RWPE2 (cell line): ENCODE data around the gene SLA2.
A peak's percentile ranks its signal among the peaks of the same experiment; 100 is the strongest.

Experiments used
- ATAC-seq: fragments of 200-7000 bp; cut with Tn5 transposase; 3 replicates; pipeline ENCODE4 v1.9.1; 2021; ENCODE audit warnings: low read depth
- DNase-seq: peaks from one replicate; pipeline ENCODE4 v3.0.0-alpha.2; 2020; ENCODE audit warnings: low spot score
- H3K27ac ChIP-seq: fragments of 450-650 bp; 2 replicates; pipeline ENCODE4 v1.5.1; 2017; ENCODE audit warnings: mild to moderate bottlenecking; ENCODE audit not compliant: poor library complexity, severe bottlenecking
- H3K27me3 ChIP-seq: fragments of 250-450 bp; sonication (Bioruptor Pico); 2 replicates; pipeline ENCODE4 v1.5.1; 2021; ENCODE audit warnings: mild to moderate bottlenecking, moderate library complexity; ENCODE audit not compliant: insufficient read depth, poor library complexity, severe bottlenecking
- H3K36me3 ChIP-seq: fragments of 250-450 bp; sonication (Bioruptor Pico); 2 replicates; pipeline ENCODE4 v1.5.1; 2020; ENCODE audit warnings: low read depth, mild to moderate bottlenecking, moderate library complexity
- H3K4me1 ChIP-seq: fragments of 250-450 bp; sonication (Bioruptor Pico); 2 replicates; pipeline ENCODE4 v1.5.1; 2021; ENCODE audit warnings: mild to moderate bottlenecking, moderate library complexity; ENCODE audit not compliant: insufficient read depth, poor library complexity, severe bottlenecking
- H3K4me3 ChIP-seq: fragments of 250-450 bp; sonication (Bioruptor Pico); 2 replicates; pipeline ENCODE4 v1.5.1; 2021; ENCODE audit warnings: mild to moderate bottlenecking, moderate library complexity; ENCODE audit not compliant: severe bottlenecking
- H3K9me3 ChIP-seq: fragments of 250-450 bp; sonication (Bioruptor Pico); 2 replicates; pipeline ENCODE4 v1.5.1; 2021; ENCODE audit warnings: mild to moderate bottlenecking, moderate library complexity; ENCODE audit not compliant: severe bottlenecking
- TF ChIP-seq, protein P1 (sequence below): fragments of 450-650 bp; IDR thresholded peaks from one replicate; pipeline ENCODE4 v1.5.1; 2017; ENCODE audit warnings: mild to moderate bottlenecking, moderate library complexity; ENCODE audit not compliant: poor library complexity, severe bottlenecking

Gene SLA2

GRCh38 chr20:36591854-36592641 lies 53.9 kb downstream of the SLA2 start:
- TF ChIP-seq, protein P1, sequence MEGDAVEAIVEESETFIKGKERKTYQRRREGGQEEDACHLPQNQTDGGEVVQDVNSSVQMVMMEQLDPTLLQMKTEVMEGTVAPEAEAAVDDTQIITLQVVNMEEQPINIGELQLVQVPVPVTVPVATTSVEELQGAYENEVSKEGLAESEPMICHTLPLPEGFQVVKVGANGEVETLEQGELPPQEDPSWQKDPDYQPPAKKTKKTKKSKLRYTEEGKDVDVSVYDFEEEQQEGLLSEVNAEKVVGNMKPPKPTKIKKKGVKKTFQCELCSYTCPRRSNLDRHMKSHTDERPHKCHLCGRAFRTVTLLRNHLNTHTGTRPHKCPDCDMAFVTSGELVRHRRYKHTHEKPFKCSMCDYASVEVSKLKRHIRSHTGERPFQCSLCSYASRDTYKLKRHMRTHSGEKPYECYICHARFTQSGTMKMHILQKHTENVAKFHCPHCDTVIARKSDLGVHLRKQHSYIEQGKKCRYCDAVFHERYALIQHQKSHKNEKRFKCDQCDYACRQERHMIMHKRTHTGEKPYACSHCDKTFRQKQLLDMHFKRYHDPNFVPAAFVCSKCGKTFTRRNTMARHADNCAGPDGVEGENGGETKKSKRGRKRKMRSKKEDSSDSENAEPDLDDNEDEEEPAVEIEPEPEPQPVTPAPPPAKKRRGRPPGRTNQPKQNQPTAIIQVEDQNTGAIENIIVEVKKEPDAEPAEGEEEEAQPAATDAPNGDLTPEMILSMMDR: peak; percentile 96
- no peak overlapping the region for H3K4me3 ChIP-seq
- peaks cover 12% of the 10 kb centered on the region for H3K36me3 ChIP-seq
- no peaks in the 10 kb centered on the region for H3K27me3 ChIP-seq
- H3K9me3 ChIP-seq: no peaks in the 10 kb centered on the region
- peak; percentile 46 for ATAC-seq
- DNase-seq: no peak
- no peaks in the 10 kb centered on the region for H3K4me1 ChIP-seq
- H3K27ac ChIP-seq: no peak overlapping the region

- Histone ChIP-seq H3K4me1 (no peaks in the 10 kb centered on the region), H3K9me3 (no peaks in the 10 kb centered on the region), H3K4me3 (no peak overlapping the region), H3K36me3 (peaks cover 12% of the 10 kb centered on the region), H3K27me3 (no peaks in the 10 kb centered on the region), H3K27ac (no peak overlapping the region)
- ATAC-seq: no peak
- DNase-seq: no peak
- TF ChIP-seq, protein P1: no peak
Observed at GRCh38 chr20:36591281-36591680, 54.7 kb downstream of the SLA2 start.

GRCh38 chr20:36587388-36588070 lies 58.5 kb downstream of the SLA2 start:
- H3K4me3 ChIP-seq: no peak overlapping the region
- DNase-seq: no peak
- H3K36me3 ChIP-seq: peaks cover 16% of the 10 kb centered on the region
- TF ChIP-seq, protein P1: no peak
- peaks cover 17% of the 10 kb centered on the region for H3K4me1 ChIP-seq
- ATAC-seq: no peak
- H3K27ac ChIP-seq: no peak overlapping the region
- no peaks in the 10 kb centered on the region for H3K27me3 ChIP-seq
- no peaks in the 10 kb centered on the region for H3K9me3 ChIP-seq

GRCh38 chr20:36585410-36586125 lies 60.4 kb downstream of the SLA2 start:
- TF ChIP-seq, protein P1: no peak
- H3K27ac ChIP-seq: peak overlapping the region; percentile 64
- DNase-seq (peak; percentile 93), ATAC-seq (peak; percentile 91)
- no peaks in the 10 kb centered on the region for H3K27me3 ChIP-seq
- H3K36me3 ChIP-seq: peaks cover 21% of the 10 kb centered on the region
- H3K4me1 ChIP-seq: peaks cover 17% of the 10 kb centered on the region
- no peak overlapping the region for H3K4me3 ChIP-seq
- H3K9me3 ChIP-seq: no peaks in the 10 kb centered on the region
